Prostate gland (tissue), 2 donors: ENCODE data around the gene CCDC91.

Source experiments
- POLR2A ChIP-seq: fragments of 450-650 bp; IDR thresholded peaks from one replicate; pipeline ENCODE4 v1.6.1; 2016; ENCODE audit warnings: antibody characterized with exemption, mild to moderate bottlenecking
- TF ChIP-seq, protein P1 (sequence below), 4 experiments: fragments of 200-600 bp in 2 of 4; fragments of 450-650 bp in 2 of 4; sonication (generic) in 2 of 4; IDR thresholded peaks; 1 replicate in 3 of 4; 2 replicates in 1 of 4; pipeline ENCODE4 v1.5.1; 2016 to 2019; ENCODE audit warnings: antibody characterized with exemption in 4 of 4, mild to moderate bottlenecking in 2 of 4, moderate library complexity in 2 of 4

DNA sequence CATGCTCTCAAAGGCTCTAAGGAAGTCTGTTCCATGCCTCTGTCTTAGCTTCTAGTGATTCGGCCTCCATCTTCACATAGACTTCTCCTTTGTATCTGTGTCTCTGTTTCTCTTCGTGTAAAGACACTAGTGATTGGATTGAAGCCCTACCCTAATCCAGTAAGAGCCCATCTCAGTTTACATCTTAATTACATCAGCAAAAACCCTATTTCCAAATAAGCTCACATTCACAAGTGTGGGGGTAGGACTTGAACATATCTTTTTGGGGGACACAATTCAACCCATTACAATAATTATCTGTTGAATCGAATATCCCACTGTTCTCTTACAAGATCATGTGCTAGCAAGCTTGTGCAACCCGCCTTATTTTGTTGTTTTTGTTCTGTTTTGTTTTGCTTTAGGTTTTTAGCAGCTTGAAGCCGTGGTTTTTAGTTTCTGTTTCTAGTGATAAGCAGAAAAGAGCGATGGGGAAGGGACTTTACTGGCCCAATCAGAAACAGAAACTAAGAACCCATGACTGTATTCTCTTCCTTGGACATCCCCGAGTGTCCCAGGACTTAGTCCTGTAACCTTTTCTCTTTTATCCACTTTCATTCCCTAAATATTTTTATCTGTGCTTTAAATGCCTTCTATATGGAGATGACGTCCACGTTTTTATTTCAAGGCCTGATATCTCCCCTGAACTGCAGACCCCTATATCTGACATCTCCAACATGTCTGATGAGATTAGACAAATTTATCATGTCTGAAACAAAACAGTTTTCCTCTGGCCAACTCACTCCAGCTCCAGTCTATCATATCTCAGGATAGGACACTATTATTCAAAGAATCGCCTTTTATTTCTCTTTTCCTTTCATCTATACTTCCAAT lies 353.0 kb downstream of the CCDC91 start:
- TF ChIP-seq, protein P1, sequence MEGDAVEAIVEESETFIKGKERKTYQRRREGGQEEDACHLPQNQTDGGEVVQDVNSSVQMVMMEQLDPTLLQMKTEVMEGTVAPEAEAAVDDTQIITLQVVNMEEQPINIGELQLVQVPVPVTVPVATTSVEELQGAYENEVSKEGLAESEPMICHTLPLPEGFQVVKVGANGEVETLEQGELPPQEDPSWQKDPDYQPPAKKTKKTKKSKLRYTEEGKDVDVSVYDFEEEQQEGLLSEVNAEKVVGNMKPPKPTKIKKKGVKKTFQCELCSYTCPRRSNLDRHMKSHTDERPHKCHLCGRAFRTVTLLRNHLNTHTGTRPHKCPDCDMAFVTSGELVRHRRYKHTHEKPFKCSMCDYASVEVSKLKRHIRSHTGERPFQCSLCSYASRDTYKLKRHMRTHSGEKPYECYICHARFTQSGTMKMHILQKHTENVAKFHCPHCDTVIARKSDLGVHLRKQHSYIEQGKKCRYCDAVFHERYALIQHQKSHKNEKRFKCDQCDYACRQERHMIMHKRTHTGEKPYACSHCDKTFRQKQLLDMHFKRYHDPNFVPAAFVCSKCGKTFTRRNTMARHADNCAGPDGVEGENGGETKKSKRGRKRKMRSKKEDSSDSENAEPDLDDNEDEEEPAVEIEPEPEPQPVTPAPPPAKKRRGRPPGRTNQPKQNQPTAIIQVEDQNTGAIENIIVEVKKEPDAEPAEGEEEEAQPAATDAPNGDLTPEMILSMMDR (IDR thresholded peaks at IDR 0.05), result no peak
- TF ChIP-seq POLR2A, result no peak
